RWPE1 (cell line): ENCODE data around the gene TEX2.
A peak's percentile ranks its signal among the peaks of the same experiment; 100 is the strongest.

Experiments
- CTCF ChIA-PET: fragments of 350-600 bp; sonication (Branson Sonifier 250); formaldehyde crosslinking; extraction: SDS; loops from one replicate; lab custom pipeline; 2021; lab: Yijun Ruan, JAX
- POLR2A ChIA-PET: fragments of 400-600 bp; formaldehyde crosslinking; extraction: SDS; loops from one replicate; lab custom pipeline; 2020; ENCODE audit warnings: antibody characterized with exemption; ENCODE audit not compliant: low non-redundant PET; lab: Yijun Ruan, JAX
- DNase-seq: peaks from one replicate; pipeline ENCODE4 v3.0.0; 2012; ENCODE audit warnings: low spot score
- H3K27ac ChIP-seq: fragments of 450-650 bp; 2 replicates; pipeline ENCODE4 v1.5.1; 2017
- TF ChIP-seq, protein P1 (sequence below): fragments of 450-650 bp; conservative IDR thresholded peaks from 2 replicates; pipeline ENCODE4 v1.5.1; 2017; ENCODE audit warnings: low read depth, mild to moderate bottlenecking

TEX2 gene

DNA sequence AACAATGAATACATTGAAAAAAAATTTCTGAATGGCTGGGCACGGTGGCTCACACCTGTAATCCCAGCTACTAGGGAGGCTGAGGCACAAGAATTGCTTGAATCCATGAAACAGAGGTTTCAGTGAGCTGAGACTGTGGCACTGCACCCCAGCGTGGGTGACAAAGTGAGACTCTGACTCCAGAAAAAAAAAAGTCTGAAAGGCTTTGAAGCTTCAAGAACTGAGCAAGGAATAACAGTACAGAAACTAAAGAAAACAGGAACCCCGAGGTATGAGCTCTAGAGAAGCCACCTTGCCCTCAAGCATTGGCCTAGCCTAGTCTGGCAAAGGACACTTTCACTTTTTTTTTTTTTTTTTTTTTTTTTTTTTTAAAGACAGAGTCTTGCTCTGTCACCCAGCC, 45.0 kb downstream of the TEX2 start:
- POLR2A ChIA-PET: no interaction called here
- CTCF ChIA-PET: interaction anchor here (0.6 to 0.7 kb wide), 2 partner anchors 193 to 267 kb away, joined by 3 to 4 read pairs; no protein-coding TSS in a partner anchor

DNA sequence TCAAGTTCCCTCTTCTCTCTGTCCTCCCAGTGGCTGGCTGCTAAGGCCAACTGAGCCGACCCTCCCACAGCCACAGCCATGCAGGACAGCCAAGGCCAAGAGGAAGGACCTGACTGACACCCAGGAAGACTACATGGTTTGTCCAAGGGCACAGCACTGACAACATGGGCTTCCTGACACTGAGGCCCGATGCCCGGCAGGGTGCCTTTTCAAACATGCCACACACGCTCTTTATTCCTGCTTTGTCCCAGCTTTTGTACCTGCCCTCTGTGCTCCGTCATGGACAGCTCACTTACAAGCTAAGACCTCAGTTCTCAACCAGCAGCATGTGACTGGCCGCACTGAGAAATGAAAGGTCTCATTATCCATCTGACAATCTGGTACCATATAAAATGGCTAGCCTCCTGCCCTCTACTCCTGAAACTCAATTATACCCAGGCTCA, 45.8 kb downstream of the TEX2 start:
- ChIA-PET POLR2A (no interaction called here), CTCF (no interaction called here)
- DNase-seq: no peak
- peak overlapping the region; percentile 67 for H3K27ac ChIP-seq
- TF ChIP-seq, protein P1, sequence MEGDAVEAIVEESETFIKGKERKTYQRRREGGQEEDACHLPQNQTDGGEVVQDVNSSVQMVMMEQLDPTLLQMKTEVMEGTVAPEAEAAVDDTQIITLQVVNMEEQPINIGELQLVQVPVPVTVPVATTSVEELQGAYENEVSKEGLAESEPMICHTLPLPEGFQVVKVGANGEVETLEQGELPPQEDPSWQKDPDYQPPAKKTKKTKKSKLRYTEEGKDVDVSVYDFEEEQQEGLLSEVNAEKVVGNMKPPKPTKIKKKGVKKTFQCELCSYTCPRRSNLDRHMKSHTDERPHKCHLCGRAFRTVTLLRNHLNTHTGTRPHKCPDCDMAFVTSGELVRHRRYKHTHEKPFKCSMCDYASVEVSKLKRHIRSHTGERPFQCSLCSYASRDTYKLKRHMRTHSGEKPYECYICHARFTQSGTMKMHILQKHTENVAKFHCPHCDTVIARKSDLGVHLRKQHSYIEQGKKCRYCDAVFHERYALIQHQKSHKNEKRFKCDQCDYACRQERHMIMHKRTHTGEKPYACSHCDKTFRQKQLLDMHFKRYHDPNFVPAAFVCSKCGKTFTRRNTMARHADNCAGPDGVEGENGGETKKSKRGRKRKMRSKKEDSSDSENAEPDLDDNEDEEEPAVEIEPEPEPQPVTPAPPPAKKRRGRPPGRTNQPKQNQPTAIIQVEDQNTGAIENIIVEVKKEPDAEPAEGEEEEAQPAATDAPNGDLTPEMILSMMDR: no peak

More for the DNA sequence above, 45.0 kb downstream of the TEX2 start:
- H3K27ac ChIP-seq: no peak overlapping the region
- DNase-seq: no peak
- TF ChIP-seq, protein P1: no peak

DNA sequence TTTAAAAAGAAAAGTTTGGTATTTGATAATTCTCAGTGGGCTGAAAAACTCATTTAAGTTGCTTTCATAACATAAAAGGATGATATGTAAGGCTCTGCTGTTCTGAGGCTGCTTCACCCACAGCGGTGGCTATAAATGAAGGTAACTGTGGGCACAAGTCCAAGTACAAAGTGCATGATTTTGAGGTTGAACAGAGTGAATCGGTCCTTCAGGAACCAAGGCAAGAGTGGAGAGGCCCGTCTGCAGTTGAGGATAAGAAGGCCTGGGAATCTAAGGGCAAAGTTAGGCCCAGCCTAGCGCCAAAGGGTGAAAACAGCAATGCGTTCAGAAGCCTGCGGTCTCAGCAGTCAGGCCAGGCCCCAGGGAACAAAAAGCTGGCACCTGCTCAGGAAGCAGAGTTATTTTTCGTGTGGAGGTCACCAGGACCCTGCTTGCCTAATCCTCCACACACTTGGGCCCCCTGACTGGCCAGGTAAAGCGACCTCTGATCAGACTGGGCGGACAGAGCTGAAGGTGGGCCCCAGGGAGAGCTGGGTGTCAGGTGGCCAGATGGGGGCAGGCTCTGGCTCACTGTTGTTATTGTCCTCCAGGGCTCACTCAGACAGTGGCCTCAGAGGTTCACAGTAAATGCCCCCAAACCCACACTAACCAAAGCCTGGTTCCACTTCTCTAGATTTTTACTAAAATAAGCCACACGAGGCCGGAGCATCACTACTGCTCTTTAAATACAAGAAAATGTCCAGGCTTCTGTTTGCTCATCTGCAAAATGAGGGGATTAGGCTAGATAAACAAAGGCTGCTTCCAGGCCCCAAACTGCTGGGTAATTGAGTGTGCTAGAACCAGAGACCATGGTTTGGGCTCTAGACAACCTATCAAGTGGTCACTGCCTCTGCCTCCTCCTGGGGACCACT, 46.5 kb downstream of the TEX2 start:
- H3K27ac ChIP-seq: peak overlapping the region; percentile 67
- TF ChIP-seq, protein P1: no peak
- DNase-seq: no peak
- ChIA-PET CTCF (interaction anchor here (0.6 to 1.0 kb wide), 3 partner anchors 13 to 66 kb away, joined by 3 to 6 read pairs (median 5); no protein-coding TSS in a partner anchor), POLR2A (no interaction called here)

DNA sequence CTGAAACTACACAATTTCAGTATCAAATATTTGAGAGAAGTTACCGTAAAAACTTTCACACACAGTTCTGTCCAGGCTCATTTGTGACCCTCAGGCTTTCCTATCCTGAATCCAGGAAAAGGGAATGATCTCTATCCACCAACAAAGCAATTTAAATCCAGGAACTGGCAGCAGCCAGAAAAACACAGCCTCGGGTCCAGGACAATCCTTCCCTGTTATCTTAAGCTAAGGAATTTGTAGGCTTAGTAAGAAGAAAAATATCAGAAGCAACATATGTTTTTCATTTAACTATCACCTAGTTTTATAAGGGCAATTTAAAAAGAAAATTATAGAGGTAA, 47.1 kb downstream of the TEX2 start:
- CTCF ChIA-PET: interaction anchor here (0.6 to 1.0 kb wide), 2 partner anchors 13 to 66 kb away, joined by 5 to 6 read pairs; no protein-coding TSS in a partner anchor
- TF ChIP-seq, protein P1: no peak
- H3K27ac ChIP-seq: no peak overlapping the region

DNA sequence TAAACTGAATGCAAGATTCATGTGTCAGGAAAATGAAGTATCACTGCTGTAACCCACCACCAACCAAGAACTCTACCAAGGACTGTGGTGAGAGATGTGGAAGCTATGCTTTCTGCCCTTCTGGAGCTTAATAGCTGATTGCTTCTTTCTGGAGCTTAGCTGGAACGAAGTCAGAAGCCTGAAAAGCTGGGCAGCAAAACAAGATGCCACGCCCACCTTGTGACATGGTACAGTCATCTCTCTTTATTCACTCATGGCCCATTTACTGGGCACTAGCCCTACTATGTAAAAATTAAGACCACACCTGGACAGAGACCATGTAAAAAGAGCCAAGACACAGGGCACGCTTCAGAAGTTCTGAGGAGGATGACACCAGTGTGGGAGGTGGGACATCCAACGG, 48.1 kb downstream of the TEX2 start:
- ChIA-PET CTCF (no interaction called here), POLR2A (no interaction called here)
- DNase-seq: no peak
- TF ChIP-seq, protein P1: no peak
- H3K27ac ChIP-seq: peak overlapping the region; percentile 17; the same call in 1 of the 2 replicates

More for the DNA sequence above, 47.1 kb downstream of the TEX2 start:
- DNase-seq: no peak
- POLR2A ChIA-PET: no interaction called here

DNA sequence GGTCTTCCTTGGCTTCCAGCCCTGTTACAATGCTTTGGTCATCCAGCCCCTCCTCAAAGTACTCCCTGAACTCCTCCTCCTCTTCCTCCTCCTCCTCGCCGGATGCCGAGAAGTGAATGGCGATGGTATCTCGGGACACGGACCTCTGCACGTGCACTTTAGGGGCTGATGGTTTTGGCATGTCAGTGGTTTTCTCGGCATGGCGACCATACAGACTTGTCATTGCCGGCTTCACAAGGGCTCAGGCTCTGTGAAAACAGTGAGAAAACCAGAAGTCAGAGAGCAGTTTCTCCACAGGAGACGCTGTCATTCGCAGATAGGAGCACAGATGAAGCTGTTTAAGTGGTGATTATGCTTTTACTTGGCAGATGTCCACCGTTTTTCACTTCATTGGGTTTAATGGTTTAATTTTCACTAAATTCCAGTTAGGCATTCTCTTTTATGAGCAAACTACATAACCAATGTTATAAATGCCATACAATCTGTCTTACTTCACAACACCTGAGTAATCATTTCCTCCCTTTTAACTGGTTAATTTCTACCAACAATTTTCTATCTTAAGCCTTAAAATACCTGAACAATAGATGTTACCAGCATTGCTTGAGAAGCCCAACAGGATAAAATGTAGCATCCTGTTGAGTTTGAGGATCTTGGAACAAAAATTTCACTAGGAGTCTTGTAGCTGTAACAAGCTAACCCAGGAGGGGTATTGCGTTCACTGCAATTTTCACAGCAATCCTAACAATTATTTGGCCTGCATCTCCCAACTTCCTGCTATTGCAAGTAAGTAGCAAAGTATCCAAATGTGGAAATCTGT, 48.9 kb downstream of the TEX2 start:
- DNase-seq: no peak
- ChIA-PET CTCF (no interaction called here), POLR2A (no interaction called here)
- peak overlapping the region; percentile 4; the same call in 1 of the 2 replicates for H3K27ac ChIP-seq
- TF ChIP-seq, protein P1: no peak
